HCT116 (cell line): Measurements from ENCODE around the gene NFATC3. TPM values are rescaled to one million over a fixed set of nuclear protein-coding genes. Genes with fewer than 3 reads are reported as not detected.

Experiments used
- ATAC-seq: fragments of 200-7000 bp; cut with Tn5 transposase; 2 replicates; pipeline ENCODE4 v1.9.1; 2020; ENCODE audit warnings: mild to moderate bottlenecking, moderate library complexity
- BruUV-seq: library from RNA; stranded (reverse); fragments of 400-500 nt; replicated peaks from 2 replicates; lab custom pipeline; 2021; lab: Mats Ljungman, UMichigan
- CTCF ChIA-PET: fragments of 300-600 bp; sonication (Branson Sonifier 250); formaldehyde crosslinking; loops from one replicate; lab custom pipeline; 2021; ENCODE audit warnings: antibody characterized with exemption; lab: Charles Lee
- POLR2A ChIA-PET: fragments of 300-600, 350-600 bp; sonication (Branson Sonifier 250); formaldehyde crosslinking; loops from one replicate; lab custom pipeline; 2021; ENCODE audit warnings: antibody characterized with exemption; lab: Charles Lee
- RAD21 ChIA-PET, 2 experiments: fragments of 300-600 bp; sonication (Branson Sonifier 250); formaldehyde crosslinking; loops; one replicate each; lab custom pipeline; 2023; ENCODE audit warnings: low total read pairs in 2 of 2; ENCODE audit not compliant: uncharacterized antibody in 2 of 2, unreplicated experiment in 2 of 2, low non-redundant PET in 1 of 2; lab: Charles Lee
- DNase-seq: peaks from one replicate; pipeline ENCODE4 v3.0.0-alpha.2; 2010; ENCODE audit warnings: low read depth, low spot score
- H2AFZ ChIP-seq: fragments of 200-600 bp; shearing (Covaris generic), sonication (generic); 2 replicates; pipeline ENCODE4 v1.6.1; 2017; ENCODE audit warnings: low read depth, mixed run types, mixed read lengths, antibody characterized with exemption, low read length; ENCODE audit not compliant: poor library complexity, severe bottlenecking
- H3K27ac ChIP-seq: 2 replicates; pipeline ENCODE4 v1.5.1; 2012; ENCODE audit warnings: low read depth, low read length
- H3K27me3 ChIP-seq: fragments of 200-600 bp; sonication (generic); 2 replicates; pipeline ENCODE4 v1.6.1; 2016; ENCODE audit warnings: mixed run types, low read length, mixed read lengths; ENCODE audit not compliant: insufficient read depth
- H3K36me3 ChIP-seq, 2 experiments: fragments of 200-500 bp in 1 of 2; fragments of 200-600 bp in 1 of 2; sonication (Bioruptor generic) in 1 of 2; sonication (generic) in 1 of 2; 2 replicates each; pipeline versions ENCODE4 v1.5.1 to v1.6.1; 2014 to 2016; ENCODE audit warnings: low read length in 2 of 2, inconsistent platforms in 1 of 2, mixed read lengths in 1 of 2, mixed run types in 1 of 2; ENCODE audit not compliant: insufficient read depth in 2 of 2, control insufficient read depth in 1 of 2
- H3K4me1 ChIP-seq, 2 experiments: fragments of 200-600 bp in 1 of 2; sonication (generic) in 1 of 2; 2 replicates each; pipeline versions ENCODE4 v1.5.1 to v1.6.1; 2012 to 2017; ENCODE audit warnings: low read length in 2 of 2, inconsistent platforms in 1 of 2, mild to moderate bottlenecking in 1 of 2, mixed read lengths in 1 of 2, mixed run types in 1 of 2, moderate library complexity in 1 of 2; ENCODE audit not compliant: insufficient read depth in 2 of 2, control insufficient read depth in 1 of 2
- H3K4me2 ChIP-seq: fragments of 200-600 bp; sonication (generic); 2 replicates; pipeline ENCODE4 v1.6.1; 2017; ENCODE audit warnings: mixed run types, low read length, mixed read lengths
- H3K4me3 ChIP-seq, 2 experiments: fragments of 200-600 bp in 1 of 2; sonication (generic) in 1 of 2; replicated peaks in 1 of 2; 2 replicates each; pipeline ENCODE4 v1.5.1; 2011 to 2016; ENCODE audit warnings: low read length in 2 of 2, control low read depth in 1 of 2, low read depth in 1 of 2, mild to moderate bottlenecking in 1 of 2, mixed read lengths in 1 of 2, mixed run types in 1 of 2
- H3K79me2 ChIP-seq: fragments of 200-600 bp; sonication (generic); 2 replicates; pipeline ENCODE4 v1.6.1; 2017; ENCODE audit warnings: mild to moderate bottlenecking, mixed run types, low read length, moderate library complexity, mixed read lengths; ENCODE audit not compliant: insufficient read depth
- H3K9ac ChIP-seq: fragments of 200-600 bp; sonication (generic); 2 replicates; pipeline ENCODE4 v1.6.1; 2016; ENCODE audit warnings: low read length, mixed read lengths
- H3K9me2 ChIP-seq: fragments of 200-600 bp; sonication (generic), shearing (Covaris generic); 2 replicates; pipeline ENCODE4 v1.6.1; 2017; ENCODE audit warnings: mixed run types, mild to moderate bottlenecking, moderate library complexity; ENCODE audit not compliant: insufficient read depth
- H3K9me3 ChIP-seq, 2 experiments: fragments of 200-500 bp in 1 of 2; fragments of 200-600 bp in 1 of 2; sonication (Bioruptor generic) in 1 of 2; sonication (generic) in 1 of 2; 2 replicates each; pipeline ENCODE4 v1.6.1; 2014 to 2017; ENCODE audit warnings: low read length in 2 of 2, mixed read lengths in 2 of 2, inconsistent platforms in 1 of 2, low read depth in 1 of 2, mild to moderate bottlenecking in 1 of 2, mixed run types in 1 of 2, moderate library complexity in 1 of 2; ENCODE audit not compliant: control insufficient read depth in 1 of 2, insufficient read depth in 1 of 2
- H4K20me1 ChIP-seq: fragments of 200-600 bp; sonication (generic), shearing (Covaris generic); 2 replicates; pipeline ENCODE4 v1.6.1; 2017; ENCODE audit warnings: mixed run types, mild to moderate bottlenecking, moderate library complexity; ENCODE audit not compliant: insufficient read depth
- CEBPB ChIP-seq: IDR thresholded peaks from 2 replicates; pipeline ENCODE4 v1.6.1; 2012; ENCODE audit warnings: low read depth
- EGR1 ChIP-seq: IDR thresholded peaks from 2 replicates; pipeline ENCODE4 v1.6.1; 2012; ENCODE audit warnings: low read depth
- ELF1 ChIP-seq: IDR thresholded peaks from 2 replicates; pipeline ENCODE4 v1.6.1; 2012; ENCODE audit warnings: low read depth, borderline replicate concordance
- JUND ChIP-seq: IDR thresholded peaks from 2 replicates; pipeline ENCODE4 v1.6.1; 2012
- POLR2A ChIP-seq: IDR thresholded peaks from 2 replicates; pipeline ENCODE4 v1.7.0; 2011; ENCODE audit warnings: borderline replicate concordance; ENCODE audit not compliant: insufficient read depth, insufficient read length; ENCODE audit errors: extremely low read depth
- POLR2AphosphoS5 ChIP-seq: IDR thresholded peaks from 2 replicates; pipeline ENCODE4 v1.6.1; 2011; ENCODE audit warnings: mild to moderate bottlenecking, low read depth, low read length, moderate library complexity
- SIN3A ChIP-seq: IDR thresholded peaks from 2 replicates; pipeline ENCODE4 v1.6.1; 2012; ENCODE audit warnings: low read depth
- SP1 ChIP-seq: IDR thresholded peaks from 2 replicates; pipeline ENCODE4 v1.6.1; 2012; ENCODE audit warnings: low read depth
- SRF ChIP-seq: IDR thresholded peaks from 2 replicates; pipeline ENCODE4 v1.6.1; 2012; ENCODE audit warnings: low read depth
- YY1 ChIP-seq: IDR thresholded peaks from 2 replicates; pipeline ENCODE4 v1.6.1; 2011; ENCODE audit warnings: low read length, low read depth, moderate library complexity, mild to moderate bottlenecking; ENCODE audit not compliant: insufficient replicate concordance; ENCODE audit errors: extremely low read depth
- ZFX ChIP-seq: fragments of 450-650 bp; IDR thresholded peaks from 2 replicates; pipeline ENCODE4 v1.6.1; 2017
- ZNF274 ChIP-seq: fragments of 200-500 bp; sonication (Bioruptor generic); IDR thresholded peaks from 2 replicates; pipeline ENCODE4 v1.6.1; 2014; ENCODE audit warnings: mild to moderate bottlenecking, low read depth, low read length, inconsistent platforms
- intact Hi-C: fragments of 100-400 bp; cut with micrococcal nuclease; formaldehyde crosslinking; loops from 2 replicates; pipeline ENCODE4 v1.10.0; 2022
- total RNA-seq: library from RNA; stranded (reverse); gene quantifications from one replicate; pipeline ENCODE4 v1.2.1, GENCODE V29; 2021; ENCODE audit not compliant: unreplicated experiment
- TF ChIP-seq, protein P1 (sequence below): IDR thresholded peaks from 2 replicates; pipeline ENCODE4 v1.6.1; 2012
- TF ChIP-seq, protein P2 (sequence below): IDR thresholded peaks from 2 replicates; pipeline ENCODE4 v1.6.1; 2012
- TF ChIP-seq, protein P3 (sequence below): IDR thresholded peaks from 2 replicates; pipeline ENCODE4 v1.6.1; 2012; ENCODE audit warnings: low read depth
- TF ChIP-seq, protein P4 (sequence below): IDR thresholded peaks from 2 replicates; pipeline ENCODE4 v1.6.1; 2011; ENCODE audit warnings: mild to moderate bottlenecking, low read length, moderate library complexity; ENCODE audit not compliant: insufficient replicate concordance; ENCODE audit errors: extremely low read depth

The NFATC3 gene
- total RNA-seq, 1 experiment from 2014 or later = 25.6 TPM

DNA sequence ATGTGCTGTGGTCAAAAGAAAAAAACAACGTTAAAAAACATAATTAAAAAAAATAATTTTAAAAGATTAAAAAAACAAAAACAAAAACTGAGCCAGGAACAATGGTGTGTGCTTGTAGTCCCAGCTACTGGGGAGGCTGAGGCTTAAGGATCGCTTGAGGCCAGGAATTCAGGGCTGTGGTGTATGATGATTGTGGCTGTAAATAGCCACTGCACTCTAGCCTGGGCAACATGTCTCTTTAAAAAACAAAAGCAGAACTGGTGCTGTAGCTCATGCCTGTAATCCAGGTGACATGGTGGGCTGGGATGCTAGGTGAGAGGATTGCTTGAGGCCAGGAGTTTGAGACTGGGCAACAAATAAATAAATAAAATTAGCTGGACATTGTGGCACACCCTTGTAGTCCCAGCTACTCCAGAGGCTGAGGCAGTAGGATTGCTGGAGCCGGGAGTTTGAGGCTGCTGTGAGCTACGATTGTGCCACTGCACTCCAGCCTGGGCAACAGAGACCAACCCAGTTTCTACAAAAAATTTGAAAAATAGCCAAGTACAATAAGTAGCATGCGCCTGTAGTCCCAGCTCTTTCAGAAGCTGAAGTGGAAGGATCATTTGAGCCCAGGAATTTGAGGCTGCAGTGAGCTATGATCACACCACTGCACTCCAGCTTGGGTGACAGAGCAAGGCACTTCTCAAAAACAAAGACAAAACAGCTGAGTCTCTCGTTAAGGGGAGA is 43.6 kb downstream of the NFATC3 start:
- ChIA-PET POLR2A (no interaction called here), CTCF (no interaction called here), RAD21 (no interaction called here)
- 0 out of 2 replicates have a peak, but pooled peaks cover 4% of the 10 kb centered on the region for H4K20me1 ChIP-seq
- no peak for DNase-seq
- TF ChIP-seq, protein P1, sequence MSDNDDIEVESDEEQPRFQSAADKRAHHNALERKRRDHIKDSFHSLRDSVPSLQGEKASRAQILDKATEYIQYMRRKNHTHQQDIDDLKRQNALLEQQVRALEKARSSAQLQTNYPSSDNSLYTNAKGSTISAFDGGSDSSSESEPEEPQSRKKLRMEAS = no peak
- TF ChIP-seq ZFX = no peak
- TF ChIP-seq, protein P2, sequence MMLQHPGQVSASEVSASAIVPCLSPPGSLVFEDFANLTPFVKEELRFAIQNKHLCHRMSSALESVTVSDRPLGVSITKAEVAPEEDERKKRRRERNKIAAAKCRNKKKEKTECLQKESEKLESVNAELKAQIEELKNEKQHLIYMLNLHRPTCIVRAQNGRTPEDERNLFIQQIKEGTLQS = no peak
- TF ChIP-seq SIN3A = no peak
- no peak for TF ChIP-seq ELF1
- TF ChIP-seq CEBPB = no peak
- TF ChIP-seq, protein P3, sequence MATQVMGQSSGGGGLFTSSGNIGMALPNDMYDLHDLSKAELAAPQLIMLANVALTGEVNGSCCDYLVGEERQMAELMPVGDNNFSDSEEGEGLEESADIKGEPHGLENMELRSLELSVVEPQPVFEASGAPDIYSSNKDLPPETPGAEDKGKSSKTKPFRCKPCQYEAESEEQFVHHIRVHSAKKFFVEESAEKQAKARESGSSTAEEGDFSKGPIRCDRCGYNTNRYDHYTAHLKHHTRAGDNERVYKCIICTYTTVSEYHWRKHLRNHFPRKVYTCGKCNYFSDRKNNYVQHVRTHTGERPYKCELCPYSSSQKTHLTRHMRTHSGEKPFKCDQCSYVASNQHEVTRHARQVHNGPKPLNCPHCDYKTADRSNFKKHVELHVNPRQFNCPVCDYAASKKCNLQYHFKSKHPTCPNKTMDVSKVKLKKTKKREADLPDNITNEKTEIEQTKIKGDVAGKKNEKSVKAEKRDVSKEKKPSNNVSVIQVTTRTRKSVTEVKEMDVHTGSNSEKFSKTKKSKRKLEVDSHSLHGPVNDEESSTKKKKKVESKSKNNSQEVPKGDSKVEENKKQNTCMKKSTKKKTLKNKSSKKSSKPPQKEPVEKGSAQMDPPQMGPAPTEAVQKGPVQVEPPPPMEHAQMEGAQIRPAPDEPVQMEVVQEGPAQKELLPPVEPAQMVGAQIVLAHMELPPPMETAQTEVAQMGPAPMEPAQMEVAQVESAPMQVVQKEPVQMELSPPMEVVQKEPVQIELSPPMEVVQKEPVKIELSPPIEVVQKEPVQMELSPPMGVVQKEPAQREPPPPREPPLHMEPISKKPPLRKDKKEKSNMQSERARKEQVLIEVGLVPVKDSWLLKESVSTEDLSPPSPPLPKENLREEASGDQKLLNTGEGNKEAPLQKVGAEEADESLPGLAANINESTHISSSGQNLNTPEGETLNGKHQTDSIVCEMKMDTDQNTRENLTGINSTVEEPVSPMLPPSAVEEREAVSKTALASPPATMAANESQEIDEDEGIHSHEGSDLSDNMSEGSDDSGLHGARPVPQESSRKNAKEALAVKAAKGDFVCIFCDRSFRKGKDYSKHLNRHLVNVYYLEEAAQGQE = no peak
- TF ChIP-seq SP1 = no peak
- TF ChIP-seq JUND = no peak
- no peak for TF ChIP-seq POLR2A
- no peak for TF ChIP-seq SRF
- TF ChIP-seq EGR1 = no peak
- no peak for TF ChIP-seq ZNF274
- TF ChIP-seq POLR2AphosphoS5 = no peak
- TF ChIP-seq, protein P4, sequence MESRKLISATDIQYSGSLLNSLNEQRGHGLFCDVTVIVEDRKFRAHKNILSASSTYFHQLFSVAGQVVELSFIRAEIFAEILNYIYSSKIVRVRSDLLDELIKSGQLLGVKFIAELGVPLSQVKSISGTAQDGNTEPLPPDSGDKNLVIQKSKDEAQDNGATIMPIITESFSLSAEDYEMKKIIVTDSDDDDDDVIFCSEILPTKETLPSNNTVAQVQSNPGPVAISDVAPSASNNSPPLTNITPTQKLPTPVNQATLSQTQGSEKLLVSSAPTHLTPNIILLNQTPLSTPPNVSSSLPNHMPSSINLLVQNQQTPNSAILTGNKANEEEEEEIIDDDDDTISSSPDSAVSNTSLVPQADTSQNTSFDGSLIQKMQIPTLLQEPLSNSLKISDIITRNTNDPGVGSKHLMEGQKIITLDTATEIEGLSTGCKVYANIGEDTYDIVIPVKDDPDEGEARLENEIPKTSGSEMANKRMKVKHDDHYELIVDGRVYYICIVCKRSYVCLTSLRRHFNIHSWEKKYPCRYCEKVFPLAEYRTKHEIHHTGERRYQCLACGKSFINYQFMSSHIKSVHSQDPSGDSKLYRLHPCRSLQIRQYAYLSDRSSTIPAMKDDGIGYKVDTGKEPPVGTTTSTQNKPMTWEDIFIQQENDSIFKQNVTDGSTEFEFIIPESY = no peak
- TF ChIP-seq YY1 = no peak
- H3K27me3 ChIP-seq = no peaks in the 10 kb centered on the region
- H3K9ac ChIP-seq = no peak overlapping the region
- no TSS peak for BruUV-seq
- no peak overlapping the region for H2AFZ ChIP-seq
- no peaks in the 10 kb centered on the region for H3K9me3 ChIP-seq
- no peak for ATAC-seq
- intact Hi-C loops = no loop called here
- H3K27ac ChIP-seq = no peak overlapping the region
- peaks cover 5% of the 10 kb centered on the region for H3K79me2 ChIP-seq
- no peak overlapping the region for H3K4me2 ChIP-seq
- H3K9me2 ChIP-seq = no peaks in the 10 kb centered on the region
- H3K4me1 ChIP-seq = peaks cover 7 to 10% of the 10 kb centered on the region in 2 experiments; a peak in 2 of 4 replicates
- no peak overlapping the region for H3K4me3 ChIP-seq
- H3K36me3 ChIP-seq = 0 out of 4 replicates have a peak, but pooled peaks cover 0 to 4% of the 10 kb centered on the region in 2 experiments
